ENCODE data around the gene SMCHD1.
"Not testable (repeated sequence)": the region's sequence is repeated elsewhere in the genome, so short reads cannot be mapped to it uniquely, and the experiment has no call there.

SMCHD1 gene

GRCh38 chr18:2822213-2822921 is 166.8 kb downstream of the SMCHD1 start:
- DNase-seq = no peak

- no peak for DNase-seq
Observed at GRCh38 chr18:2823202-2823601, 167.7 kb downstream of the SMCHD1 start.

GRCh38 chr18:2823966-2824365 is 168.4 kb downstream of the SMCHD1 start:
- no peak for DNase-seq

- no peak for DNase-seq
Observed at GRCh38 chr18:2824865-2825264, 169.3 kb downstream of the SMCHD1 start.

GRCh38 chr18:2825613-2826175 is 170.2 kb downstream of the SMCHD1 start:
- DNase-seq = no peak

- no peak for DNase-seq
Observed at GRCh38 chr18:2826581-2826980, 171.1 kb downstream of the SMCHD1 start.

GRCh38 chr18:2827061-2827460 is 171.5 kb downstream of the SMCHD1 start:
- DNase-seq = no peak

- DNase-seq = not testable (repeated sequence)
Observed at GRCh38 chr18:2836118-2836517, 180.6 kb downstream of the SMCHD1 start.

GRCh38 chr18:2837290-2837689 is 181.8 kb downstream of the SMCHD1 start:
- not testable (repeated sequence) for DNase-seq

- DNase-seq = no peak
Observed at GRCh38 chr18:2839202-2839601, 183.7 kb downstream of the SMCHD1 start.

- DNase-seq = no peak
Observed at GRCh38 chr18:2840521-2840920, 185.0 kb downstream of the SMCHD1 start.

GRCh38 chr18:2843146-2843545 is 187.6 kb downstream of the SMCHD1 start:
- no peak for DNase-seq

- DNase-seq = no peak
Observed at GRCh38 chr18:2845172-2845571, 189.6 kb downstream of the SMCHD1 start.

GRCh38 chr18:2846636-2847316 is 191.2 kb downstream of the SMCHD1 start, which contains the start of gene EMILIN2:
EMILIN2 (plus strand) TSS chr18:2847006; CDS start chr18:2847189, 183 bp downstream.
- DNase-seq = no peak

- DNase-seq = no peak
Observed at GRCh38 chr18:2847317-2848246, 192.1 kb downstream of the SMCHD1 start.

GRCh38 chr18:2848247-2849246 is 193.0 kb downstream of the SMCHD1 start:
- DNase-seq = no peak

GRCh38 chr18:2850816-2851215 is 195.3 kb downstream of the SMCHD1 start:
- no peak for DNase-seq

- no peak for DNase-seq
Observed at GRCh38 chr18:2851771-2852170, 196.2 kb downstream of the SMCHD1 start.

- not testable (repeated sequence) for DNase-seq
Observed at GRCh38 chr18:2852460-2852859, 196.9 kb downstream of the SMCHD1 start.

GRCh38 chr18:2853173-2853925 is 197.8 kb downstream of the SMCHD1 start:
- DNase-seq = no peak

Measured in NCI-H526 (cell line).